Spleen (tissue), 11 donors: ENCODE measurements around the gene CR1. TPM values are rescaled to one million over a fixed set of nuclear protein-coding genes. Genes with fewer than 3 reads are reported as not detected.

Experiments used
- DNase-seq: peaks from one replicate; pipeline ENCODE4 v3.0.0-alpha.2; 2020
- H3K27ac ChIP-seq, 8 donors: fragments of 200-600 bp; sonication (generic) in 7 of 8; 1 replicate in 4 of 8; 2 replicates in 4 of 8; pipeline versions ENCODE4 v1.5.0 to v1.8.0; 2016 to 2021; ENCODE audit warnings: inconsistent platforms in 4 of 8, mild to moderate bottlenecking in 4 of 8, moderate library complexity in 1 of 8
- H3K27me3 ChIP-seq, 7 donors: fragments of 200-600 bp; sonication (generic) in 6 of 7; replicated peaks in 1 of 7; 1 replicate in 4 of 7; 2 replicates in 3 of 7; pipeline versions ENCODE4 v1.5.0 to v1.8.0; 2016 to 2021; ENCODE audit warnings: inconsistent platforms in 3 of 7, mild to moderate bottlenecking in 1 of 7
- H3K36me3 ChIP-seq, 6 donors: fragments of 200-600 bp; sonication (generic) in 5 of 6; 1 replicate in 4 of 6; 2 replicates in 2 of 6; pipeline versions ENCODE4 v1.5.0 to v1.8.0; 2016 to 2021; ENCODE audit warnings: inconsistent platforms in 2 of 6
- H3K4me1 ChIP-seq, 6 donors: fragments of 200-600 bp; sonication (generic) in 5 of 6; 1 replicate in 3 of 6; 2 replicates in 3 of 6; pipeline versions ENCODE4 v1.5.0 to v1.8.0; 2016 to 2021; ENCODE audit warnings: inconsistent platforms in 3 of 6
- H3K4me3 ChIP-seq, 8 donors: fragments of 200-600 bp; sonication (generic) in 7 of 8; 1 replicate in 4 of 8; 2 replicates in 4 of 8; pipeline versions ENCODE4 v1.5.0 to v1.8.0; 2016 to 2021; ENCODE audit warnings: inconsistent platforms in 4 of 8, mild to moderate bottlenecking in 4 of 8, moderate library complexity in 2 of 8
- H3K9me3 ChIP-seq, 8 donors: fragments of 200-600 bp; sonication (generic) in 7 of 8; 1 replicate in 4 of 8; 2 replicates in 4 of 8; pipeline versions ENCODE4 v1.5.0 to v1.8.0; 2016 to 2021; ENCODE audit warnings: inconsistent platforms in 4 of 8
- CTCF ChIP-seq, 11 experiments: fragments of 200-600 bp in 7 of 11; fragments of 450-650 bp in 4 of 11; sonication (generic) in 4 of 11; IDR thresholded peaks in 8 of 11; conservative IDR thresholded peaks in 3 of 11; 1 replicate in 7 of 11; 2 replicates in 4 of 11; pipeline versions ENCODE4 v1.4.0 to v1.8.0; 2016 to 2021; ENCODE audit warnings: antibody characterized with exemption in 11 of 11, inconsistent platforms in 4 of 11, mild to moderate bottlenecking in 1 of 11
- POLR2A ChIP-seq, 3 donors: fragments of 450-650 bp; IDR thresholded peaks; one replicate each; pipeline ENCODE4 v1.5.1; 2017; ENCODE audit warnings: antibody characterized with exemption in 3 of 3, mild to moderate bottlenecking in 1 of 3
- POLR2AphosphoS5 ChIP-seq, 3 donors: sonication (generic); formaldehyde crosslinking; IDR thresholded peaks; one replicate each; pipeline ENCODE4 v1.5.1; 2017; ENCODE audit warnings: antibody characterized with exemption in 3 of 3
- WGBS, 5 donors: extraction: QIAGEN DNeasy Blood & Tissue Kit in 3 of 5; methylation state at CpG; one replicate each; pipeline versions ENCODE4 v1.1.5 to v1.1.7; 2013 to 2018; 5-methylcytosine and 5-hydroxymethylcytosine counted together
- intact Hi-C: fragments of 100-400 bp; cut with DNase I; formaldehyde crosslinking; loops from one replicate; pipeline ENCODE4 v1.15.0; 2023; ENCODE audit warnings: low total_unique reads
- polyA plus RNA-seq, 3 donors: library from polyadenylated mRNA; stranded (reverse); fragments of 200-250 nt; gene quantifications; one replicate each; pipeline ENCODE4 v1.2.1, GENCODE V29; 2013
- total RNA-seq, 7 donors: library from RNA; depleted of rRNA in 3 of 7; stranded (reverse); fragments of >200 nt in 3 of 7; fragmentation: NEBNext Ultra II Directional in 4 of 7; extraction: Animal tissue kit (Norgen Biotek cat#: 25700) in 4 of 7; gene quantifications; one replicate each; pipeline versions ENCODE4 v1.1.0 to v1.2.1, GENCODE V29; 2016 to 2021
- donor health status: healthy with polysubstance abuse.
- donor health status: DM: no; HTN: no; CAD: no; lungs with moderate emphysema.
- donor health status: DM: no; HTN: no; CAD: no.
- donor health status: Bipolar disorder and iron deficiency.
- donor health status: healthy.
- donor health status: DM: no; HTN: no; CAD: no.
- donor health status: DM: yes; HTN: yes; CAD: no.

Gene CR1
- total and polyA plus RNA-seq, 10 donors = 30.5 to 290 (median 159) TPM

- Histone ChIP-seq H3K36me3 (peaks cover 0 to 14% (median 0%) of the 10 kb centered on the region in 6 donors), H3K4me1 (peaks cover 0 to 56% (median 7%) of the 10 kb centered on the region in 6 donors), H3K27me3 (peaks cover 0 to 6% (median 0%) of the 10 kb centered on the region in 7 donors), H3K27ac (no peak overlapping the region), H3K4me3 (no peak overlapping the region), H3K9me3 (no peaks in the 10 kb centered on the region)
- DNase-seq = no peak
- intact Hi-C loops = no loop called here
- TF ChIP-seq CTCF (IDR thresholded peaks at IDR 0.05 in 8 of 11, conservative IDR thresholded peaks at IDR 0.05 in 3 of 11) (no peak), POLR2AphosphoS5 (IDR thresholded peaks at IDR 0.05) (no peak), POLR2A (IDR thresholded peaks at IDR 0.05) (no peak)
Measured at GRCh38 chr1:207462535-207462934, 33.4 kb upstream of the CR1 start.

GRCh38 chr1:207463021-207463420 lies 32.9 kb upstream of the CR1 start:
- Histone ChIP-seq H3K27me3 (peaks cover 0 to 6% (median 0%) of the 10 kb centered on the region in 7 donors), H3K4me3 (no peak overlapping the region), H3K9me3 (no peaks in the 10 kb centered on the region), H3K36me3 (peaks cover 0 to 14% (median 0%) of the 10 kb centered on the region in 6 donors), H3K4me1 (peaks cover 0 to 54% (median 7%) of the 10 kb centered on the region in 6 donors), H3K27ac (no peak overlapping the region)
- no peak for DNase-seq
- no peak for TF ChIP-seq POLR2A (IDR thresholded peaks at IDR 0.05)
- no peak for TF ChIP-seq POLR2AphosphoS5 (IDR thresholded peaks at IDR 0.05)
- TF ChIP-seq CTCF (IDR thresholded peaks at IDR 0.05 in 8 of 11, conservative IDR thresholded peaks at IDR 0.05 in 3 of 11) = no peak
- intact Hi-C loops = no loop called here

- Histone ChIP-seq H3K4me1 (peaks cover 0 to 49% (median 7%) of the 10 kb centered on the region in 6 donors), H3K9me3 (no peaks in the 10 kb centered on the region), H3K27ac (no peak overlapping the region), H3K36me3 (peaks cover 0 to 17% (median 0%) of the 10 kb centered on the region in 6 donors), H3K27me3 (peaks cover 0 to 6% (median 0%) of the 10 kb centered on the region in 7 donors), H3K4me3 (no peak overlapping the region)
- no peak for DNase-seq
- 80 to 94% (median 87%) methylated on average over 3 of the region's 3 CpGs for WGBS, 5 donors
- TF ChIP-seq CTCF (IDR thresholded peaks at IDR 0.05 in 8 of 11, conservative IDR thresholded peaks at IDR 0.05 in 3 of 11) = no peak
- TF ChIP-seq POLR2AphosphoS5 (IDR thresholded peaks at IDR 0.05) = no peak
- no peak for TF ChIP-seq POLR2A (IDR thresholded peaks at IDR 0.05)
- intact Hi-C loops = no loop called here
Measured at GRCh38 chr1:207463571-207463970, 32.4 kb upstream of the CR1 start.

- WGBS, 5 donors = 72 to 85% (median 81%) methylated on average over 2 of the region's 2 CpGs
- DNase-seq = no peak
- Histone ChIP-seq H3K9me3 (no peaks in the 10 kb centered on the region), H3K27me3 (peaks cover 0 to 6% (median 0%) of the 10 kb centered on the region in 7 donors), H3K27ac (no peak overlapping the region), H3K4me3 (no peak overlapping the region), H3K4me1 (no peaks in the 10 kb centered on the region), H3K36me3 (peaks cover 0 to 84% (median 8%) of the 10 kb centered on the region in 6 donors)
- TF ChIP-seq POLR2A (IDR thresholded peaks at IDR 0.05) (no peak), POLR2AphosphoS5 (IDR thresholded peaks at IDR 0.05) (no peak), CTCF (IDR thresholded peaks at IDR 0.05 in 8 of 11, conservative IDR thresholded peaks at IDR 0.05 in 3 of 11) (no peak)
- intact Hi-C loops = no loop called here
Measured at GRCh38 chr1:207470927-207471326, 25.0 kb upstream of the CR1 start.
